ENCODE measurements around the gene VGF. TPM values are rescaled to one million over a fixed set of nuclear protein-coding genes. Genes with fewer than 3 reads are reported as not detected.

The VGF gene
- total and polyA plus RNA-seq, 12 donors: 0.97 to 14.3 (median 4.6) TPM; not detected in 3

GRCh38 chr7:101198476-101198875 is 33.1 kb upstream of the VGF start:
- H3K27me3 ChIP-seq: peaks cover 31% of the 10 kb centered on the region

GRCh38 chr7:101197991-101198390 is 32.6 kb upstream of the VGF start:
- Histone ChIP-seq H3K9me3 (replicated peaks in 1 of 3) (no peaks in the 10 kb centered on the region), H3K4me1 (replicated peaks in 1 of 2) (peaks cover 0 to 5% of the 10 kb centered on the region in 2 donors), H3K27ac (no peak overlapping the region), H3K36me3 (replicated peaks in 1 of 2) (no peaks in the 10 kb centered on the region), H3K4me3 (no peak overlapping the region), H3K27me3 (peaks cover 27% of the 10 kb centered on the region)
- 69 to 76% (median 74%) methylated on average over 5 to 21 of the region's 21 CpGs for WGBS, 4 donors
- DNase-seq: no peak
- intact Hi-C loops (cut with DNase I): no loop called here
- TF ChIP-seq CTCF (IDR thresholded peaks at IDR 0.05) (no peak), POLR2A (IDR thresholded peaks at IDR 0.05) (no peak)

More at GRCh38 chr7:101198476-101198875, 33.1 kb upstream of the VGF start:
- no peak overlapping the region for H3K27ac ChIP-seq
- intact Hi-C loops (cut with DNase I): no loop called here
- H3K4me1 ChIP-seq (replicated peaks in 1 of 2): peaks cover 0 to 5% of the 10 kb centered on the region in 2 donors
- H3K9me3 ChIP-seq (replicated peaks in 1 of 3): no peaks in the 10 kb centered on the region
- H3K4me3 ChIP-seq: no peak overlapping the region
- DNase-seq: no peak
- WGBS, 4 donors: 69 to 76% (median 73%) methylated on average over 14 of the region's 14 CpGs
- no peaks in the 10 kb centered on the region for H3K36me3 ChIP-seq (replicated peaks in 1 of 2)
- TF ChIP-seq CTCF (IDR thresholded peaks at IDR 0.05): no peak
- TF ChIP-seq POLR2A (IDR thresholded peaks at IDR 0.05): no peak

GRCh38 chr7:101195884-101196283 is 30.5 kb upstream of the VGF start:
- no peak for DNase-seq
- Histone ChIP-seq H3K4me3 (no peak overlapping the region), H3K9me3 (replicated peaks in 1 of 3) (no peaks in the 10 kb centered on the region), H3K27me3 (peaks cover 6% of the 10 kb centered on the region), H3K4me1 (replicated peaks in 1 of 2) (no peaks in the 10 kb centered on the region), H3K36me3 (replicated peaks in 1 of 2) (no peaks in the 10 kb centered on the region), H3K27ac (no peak overlapping the region)
- TF ChIP-seq CTCF (IDR thresholded peaks at IDR 0.05) (no peak), POLR2A (IDR thresholded peaks at IDR 0.05) (no peak)
- WGBS, 4 donors: 80 to 85% (median 82%) methylated on average over 8 to 17 of the region's 17 CpGs
- intact Hi-C loops (cut with DNase I): no loop called here

GRCh38 chr7:101189109-101189508 is 23.7 kb upstream of the VGF start:
- H3K4me1 ChIP-seq (replicated peaks in 1 of 2): no peaks in the 10 kb centered on the region
- intact Hi-C loops (cut with DNase I): no loop called here
- peaks cover 7% of the 10 kb centered on the region for H3K27me3 ChIP-seq
- H3K36me3 ChIP-seq (replicated peaks in 1 of 2): no peaks in the 10 kb centered on the region
- no peak overlapping the region for H3K27ac ChIP-seq
- no peak for TF ChIP-seq POLR2A (IDR thresholded peaks at IDR 0.05)
- no peak for TF ChIP-seq CTCF (IDR thresholded peaks at IDR 0.05)
- no peak for DNase-seq
- H3K9me3 ChIP-seq (replicated peaks in 1 of 3): no peaks in the 10 kb centered on the region
- no peak overlapping the region for H3K4me3 ChIP-seq
- 73 to 80% (median 79%) methylated on average over 8 of the region's 8 CpGs for WGBS, 4 donors
